GM21526 (cell line): ENCODE measurements around the gene CFAP69.
"Not testable (repeated sequence)": the region's sequence is repeated elsewhere in the genome, so short reads cannot be mapped to it uniquely, and the experiment has no call there.

Source experiments
- ATAC-seq: cut with Tn5 transposase; IDR thresholded peaks from one replicate; pipeline ENCODE4 v1.9.1; 2021; ENCODE audit warnings: moderate library complexity; ENCODE audit not compliant: unreplicated experiment, low FRiP score

CFAP69 gene

DNA sequence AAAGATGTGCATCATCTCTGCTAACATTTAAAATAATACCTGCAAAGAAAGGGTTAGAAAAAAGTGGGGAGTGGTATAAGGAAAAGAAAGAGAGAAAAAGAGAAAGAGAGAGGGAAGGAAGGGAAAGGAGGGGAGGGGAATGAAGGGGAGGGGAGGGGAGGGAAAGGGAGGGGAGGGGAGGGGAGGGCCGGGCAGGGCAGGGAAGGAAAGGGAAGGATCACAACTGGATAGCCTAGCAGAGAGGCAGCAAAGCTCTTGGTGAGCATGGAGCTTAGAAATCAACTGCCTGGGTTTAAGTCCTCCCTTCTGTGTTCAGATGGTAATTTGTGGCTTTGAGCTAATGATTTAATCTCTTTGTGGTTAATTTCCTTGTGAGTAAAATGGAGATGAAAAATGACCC, 81.5 kb downstream of the CFAP69 start:
- ATAC-seq: no peak

DNA sequence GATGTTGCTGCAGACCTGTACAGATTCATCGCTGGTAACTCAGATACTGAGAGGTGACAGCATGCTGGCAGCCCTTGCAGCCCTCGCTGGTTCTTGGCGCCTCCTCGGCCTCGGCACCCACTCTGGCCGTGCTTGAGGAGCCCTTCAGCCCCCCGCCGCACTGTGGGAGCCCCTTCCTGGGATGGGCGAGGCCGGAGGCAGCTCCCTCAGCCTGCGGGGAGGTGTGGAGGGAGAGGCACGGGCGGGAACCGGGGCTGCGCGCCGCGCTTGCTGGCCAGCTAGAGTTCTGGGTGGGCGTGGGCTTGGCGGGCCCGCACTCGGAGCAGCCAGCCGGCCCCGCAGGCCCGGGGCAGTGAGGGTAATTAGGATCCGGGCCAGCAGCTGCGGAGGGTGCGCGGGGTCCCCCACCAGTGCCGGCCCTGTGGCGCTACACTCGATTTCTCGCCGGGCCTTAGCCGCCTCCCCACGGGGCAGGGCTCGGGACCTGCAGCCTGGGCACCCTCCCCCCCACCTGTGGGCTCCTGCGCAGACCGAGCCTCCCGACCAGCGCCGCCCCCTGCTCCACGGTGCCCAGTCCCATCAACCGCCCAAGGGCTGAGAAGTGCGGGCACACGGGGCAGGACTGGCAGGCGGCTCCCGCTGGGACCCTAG, 89.3 kb downstream of the CFAP69 start:
- no peak for ATAC-seq

DNA sequence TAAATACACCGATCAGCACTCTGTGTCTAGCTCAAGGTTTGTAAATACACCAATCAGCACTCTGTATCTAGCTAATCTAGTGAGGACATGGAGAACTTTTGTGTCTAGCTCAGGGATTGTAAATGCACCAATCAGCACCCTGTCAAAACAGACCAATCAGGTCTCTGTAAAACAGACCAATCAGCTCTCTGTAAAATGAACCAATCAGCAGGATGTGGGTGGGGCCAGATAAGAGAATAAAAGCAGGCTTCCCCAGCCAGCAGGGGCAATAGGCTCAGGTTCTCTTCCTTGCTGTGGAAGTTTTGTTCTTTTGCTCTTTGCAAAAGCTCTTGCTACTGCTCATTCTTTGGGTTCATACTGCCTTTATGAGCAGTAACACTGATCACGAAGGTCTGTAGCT, 90.0 kb downstream of the CFAP69 start:
- ATAC-seq: not testable (repeated sequence)

DNA sequence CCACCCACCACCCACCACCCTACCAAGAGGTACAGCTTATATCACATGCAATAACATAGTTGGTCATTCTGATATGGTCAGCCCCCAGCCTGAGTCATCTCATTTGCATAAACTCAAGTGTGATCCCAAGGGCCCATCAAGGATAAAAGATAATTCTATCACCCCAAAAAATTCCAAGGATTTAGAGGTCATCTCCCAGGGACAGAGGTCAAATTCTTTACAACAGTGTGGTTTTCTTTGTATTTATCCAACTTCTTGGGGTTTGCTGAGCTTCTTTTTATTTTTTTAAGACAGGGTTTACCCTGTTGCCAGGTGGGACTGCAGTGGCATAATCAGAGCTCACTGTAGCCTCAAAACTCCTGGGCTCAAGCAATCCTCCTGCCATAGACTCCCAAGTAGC, 92.1 kb downstream of the CFAP69 start:
- ATAC-seq: no peak

DNA sequence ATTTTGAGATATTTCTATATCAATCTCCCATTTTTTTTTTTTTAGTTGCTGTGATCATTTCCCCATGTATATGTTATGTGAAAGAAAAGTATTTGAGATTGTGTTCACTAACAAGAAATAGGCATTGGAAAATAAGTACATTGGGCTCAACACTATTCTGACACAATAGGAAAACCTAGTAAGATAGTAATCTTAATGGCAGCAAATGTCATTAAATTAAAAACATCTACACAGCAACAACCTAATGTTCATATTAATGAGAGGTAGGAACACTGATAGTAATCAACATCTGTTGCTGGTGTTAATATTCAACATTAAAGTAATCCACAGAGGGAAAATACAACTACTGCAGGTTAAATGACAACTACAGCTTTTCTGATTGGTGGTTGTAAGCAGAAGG, 100.0 kb downstream of the CFAP69 start:
- no peak for ATAC-seq

DNA sequence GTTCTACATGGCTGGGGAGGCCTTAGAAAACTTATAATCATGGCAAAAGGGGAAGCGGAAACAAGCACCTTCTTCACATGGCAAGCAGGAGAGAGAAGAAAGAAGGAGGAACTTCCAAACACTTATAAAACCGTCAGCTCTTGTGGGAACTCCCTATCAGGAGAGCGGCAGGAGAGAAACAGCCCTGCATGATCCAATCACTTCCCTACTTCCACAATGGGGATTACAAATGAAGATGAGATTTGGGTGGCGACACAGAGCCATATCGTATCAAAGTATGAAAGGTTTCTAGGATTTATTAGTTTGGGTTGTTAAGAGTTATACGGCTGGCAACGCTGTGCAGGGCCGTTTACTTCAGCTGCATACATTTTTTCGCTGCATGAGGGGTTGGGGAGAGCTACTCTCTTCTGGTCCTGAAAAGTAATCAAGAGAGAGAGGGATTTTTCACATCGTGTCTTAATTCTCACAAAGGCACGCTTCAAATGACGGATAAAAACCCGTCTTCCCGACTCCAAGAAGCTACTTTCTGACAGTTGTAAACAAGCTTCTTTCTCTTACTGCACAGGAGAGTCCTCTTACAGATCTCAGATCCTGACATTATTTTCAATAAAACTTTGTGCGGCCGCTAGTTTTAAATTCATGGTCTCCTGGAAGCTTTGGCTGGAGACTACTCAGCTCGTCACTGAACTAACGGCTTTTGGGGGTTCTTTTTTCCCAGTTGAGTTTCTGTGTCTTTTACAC, 100.8 kb downstream of the CFAP69 start:
- peak; percentile 9 for ATAC-seq

DNA sequence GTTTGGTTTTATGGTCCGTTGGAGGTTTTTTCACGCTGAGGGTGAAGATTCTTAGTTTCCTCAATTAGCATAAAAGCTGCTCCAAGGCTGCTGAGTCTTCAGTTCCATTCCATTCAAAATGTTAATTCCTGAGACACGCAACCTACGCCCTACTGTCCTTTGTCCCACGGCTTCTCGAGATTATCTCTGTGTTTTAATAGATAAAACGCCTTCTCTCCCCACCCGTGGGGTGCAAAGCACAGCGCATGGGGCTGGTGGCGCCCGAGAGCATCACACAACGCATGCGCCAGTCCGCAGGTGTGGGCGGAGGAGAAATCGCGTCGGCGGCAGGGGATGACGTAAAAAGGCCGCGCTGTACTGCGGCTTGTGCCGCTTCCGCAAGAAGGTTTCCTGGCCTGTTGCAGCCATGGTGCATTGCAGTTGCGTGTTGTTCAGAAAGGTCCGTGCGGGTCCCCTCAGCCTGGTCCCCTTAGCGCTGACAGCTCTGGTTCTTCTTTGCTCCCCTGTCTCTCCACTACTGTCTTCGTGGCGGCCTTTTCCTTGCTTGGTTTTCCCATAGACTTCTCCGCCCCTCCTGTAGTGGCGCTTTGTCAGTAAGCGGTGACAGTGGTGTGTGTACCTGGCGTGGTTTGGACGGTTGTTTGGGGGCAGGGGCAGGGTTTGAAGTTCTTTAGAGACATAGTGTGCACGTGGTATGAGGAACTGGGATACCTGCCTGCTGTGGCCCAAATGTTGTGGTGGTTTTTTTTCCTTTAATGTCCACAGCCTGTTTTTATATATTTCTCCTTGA, 101.6 kb downstream of the CFAP69 start, which contains the start of gene GTPBP10:
Gene GTPBP10, plus strand, starts transcription at position 381 of the 790 bp plus-strand sequence. Its CDS starts 26 bp downstream, at position 407.
- ATAC-seq: peak; percentile 93

DNA sequence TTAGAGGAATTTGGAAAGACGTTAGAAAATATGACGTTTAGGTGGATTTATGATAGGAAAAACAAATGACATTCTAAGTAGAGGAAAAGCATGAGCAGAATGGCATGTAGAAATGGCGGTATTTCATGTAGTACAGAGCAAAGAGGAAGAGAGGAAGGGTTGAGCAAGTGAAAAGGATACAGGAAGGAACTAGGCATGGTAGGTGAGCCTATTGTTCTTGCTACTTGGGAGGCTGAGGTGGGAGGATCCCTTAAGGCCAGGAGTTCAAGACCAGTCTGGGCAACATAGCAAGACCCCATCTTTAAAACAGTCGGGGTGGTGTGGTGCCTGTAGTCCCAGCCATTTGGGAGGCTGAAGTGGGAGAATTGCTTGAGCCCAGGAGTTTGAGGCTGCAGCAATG, 102.8 kb downstream of the CFAP69 start:
- ATAC-seq: no peak

DNA sequence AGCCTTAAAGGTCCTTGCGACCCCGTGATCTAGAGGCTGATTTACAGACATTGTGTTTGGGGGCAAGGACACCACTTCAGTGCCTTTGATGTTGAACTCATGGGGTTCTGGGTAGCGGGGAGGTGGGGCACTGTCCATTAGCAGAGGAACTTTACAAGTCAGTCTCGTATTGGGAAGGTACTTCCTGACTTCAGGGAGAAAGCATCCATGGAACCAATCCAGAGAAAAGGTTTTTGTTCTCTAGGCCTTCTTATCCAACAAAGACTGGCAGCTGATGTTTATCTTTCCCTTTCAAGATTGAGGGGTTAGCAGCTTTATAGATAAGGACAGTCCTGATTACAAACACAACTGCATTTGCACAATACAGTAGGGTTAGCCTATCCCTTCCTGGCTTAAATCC, 104.3 kb downstream of the CFAP69 start:
- ATAC-seq: no peak

DNA sequence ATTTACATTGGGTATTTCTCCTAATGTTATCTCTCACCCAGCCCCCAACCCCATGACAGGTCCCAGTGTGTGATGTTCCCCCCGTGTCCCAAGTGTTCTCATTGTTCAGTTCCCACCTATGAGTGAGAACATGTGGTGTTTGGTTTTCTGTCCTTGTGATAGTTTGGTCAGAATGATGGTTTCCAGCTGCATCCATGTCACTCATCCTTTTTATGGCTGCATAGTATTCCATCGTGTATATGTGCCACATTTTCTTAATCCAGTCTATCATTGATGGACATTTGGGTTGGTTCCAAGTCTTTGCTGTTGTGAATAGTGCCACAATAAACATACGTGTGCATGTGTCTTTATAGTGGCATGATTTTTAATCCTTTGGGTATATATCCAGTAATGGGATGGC, 105.1 kb downstream of the CFAP69 start:
- ATAC-seq: not testable (repeated sequence)

DNA sequence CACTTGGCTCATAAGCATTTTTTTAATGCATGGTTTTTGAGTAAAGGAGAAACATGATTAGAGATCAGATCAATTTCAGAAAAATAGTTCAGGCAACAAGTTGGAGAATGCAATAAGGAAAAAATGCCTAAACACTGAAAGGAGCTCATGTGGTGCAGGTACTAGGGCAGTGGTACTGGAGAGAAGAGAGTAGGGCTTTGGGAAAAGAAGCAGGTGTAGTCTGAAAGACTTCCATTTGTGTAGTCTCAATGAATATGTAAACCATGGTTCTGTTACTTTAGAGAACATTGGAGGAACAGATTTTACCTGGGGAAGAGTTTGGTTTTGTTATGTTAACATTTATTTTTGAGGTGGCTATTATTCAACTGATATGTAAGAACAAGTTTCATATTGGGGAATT, 107.0 kb downstream of the CFAP69 start:
- ATAC-seq: no peak
